Uterus (tissue), 2 donors: ENCODE results near the gene STRIT1.

ENCODE experiments used
- CTCF ChIP-seq, 4 experiments: fragments of 200-600 bp in 2 of 4; fragments of 450-650 bp in 2 of 4; sonication (generic) in 2 of 4; IDR thresholded peaks; one replicate each; pipeline ENCODE4 v1.5.1; 2016 to 2019; ENCODE audit warnings: antibody characterized with exemption in 4 of 4, mild to moderate bottlenecking in 2 of 4, moderate library complexity in 1 of 4
- POLR2A ChIP-seq, 2 donors: fragments of 450-650 bp; IDR thresholded peaks; one replicate each; pipeline ENCODE4 v1.6.1; 2016; ENCODE audit warnings: antibody characterized with exemption in 2 of 2, mild to moderate bottlenecking in 1 of 2, moderate library complexity in 1 of 2

- TF ChIP-seq CTCF (IDR thresholded peaks at IDR 0.05) (no peak), POLR2A (IDR thresholded peaks at IDR 0.05) (no peak)
Measured at GRCh38 chr3:155313300-155313699, 19.8 kb upstream of the STRIT1 start.
